H1 (cell line): ENCODE data around the gene RAB10. TPM values are rescaled to one million over a fixed set of nuclear protein-coding genes. Genes with fewer than 3 reads are reported as not detected.
A peak's percentile ranks its signal among the peaks of the same experiment; 100 is the strongest.

Source experiments
- CTCF ChIA-PET: fragments of 300-600 bp; sonication (Branson Sonifier 250); formaldehyde crosslinking; loops from one replicate; lab custom pipeline; 2021; ENCODE audit not compliant: partially characterized antibody; lab: Charles Lee
- POLR2A ChIA-PET: fragments of 300-600 bp; sonication (Branson Sonifier 250); formaldehyde crosslinking; loops from one replicate; lab custom pipeline; 2021; ENCODE audit warnings: inconsistent platforms; ENCODE audit not compliant: partially characterized antibody; lab: Charles Lee
- DNase-seq, 2 experiments: peaks; one replicate each; pipeline versions ENCODE4 v3.0.0 to v3.0.0-alpha.2; 2010 to 2022; ENCODE audit warnings: low spot score in 2 of 2, low read depth in 1 of 2, mixed read lengths in 1 of 2
- FAIRE-seq: peaks from 2 replicates; lab custom pipeline; 2011; peaks lifted over from hg19 to GRCh38; lab: Jason Lieb, UNC
- H2AFZ ChIP-seq: 2 replicates; pipeline ENCODE4 v1.8.1; 2012; ENCODE audit warnings: low read length, inconsistent platforms
- H2AK5ac ChIP-seq: 2 replicates; pipeline ENCODE4 v1.6.1; 2013; ENCODE audit warnings: low read depth, low read length
- H2BK120ac ChIP-seq: replicated peaks from 2 replicates; pipeline ENCODE3; 2013; ENCODE audit warnings: low read depth, low read length, inconsistent platforms
- H2BK12ac ChIP-seq: 2 replicates; pipeline ENCODE4 v1.6.1; 2013; ENCODE audit warnings: low read depth, low read length
- H2BK15ac ChIP-seq: 2 replicates; pipeline ENCODE4 v1.6.1; 2013; ENCODE audit warnings: low read length
- H2BK20ac ChIP-seq: 2 replicates; pipeline ENCODE4 v1.6.1; 2013; ENCODE audit warnings: low read length
- H2BK5ac ChIP-seq: 2 replicates; pipeline ENCODE4 v1.6.1; 2013; ENCODE audit warnings: low read depth, low read length
- H3K14ac ChIP-seq: 2 replicates; pipeline ENCODE4 v1.6.1; 2013; ENCODE audit warnings: inconsistent platforms; ENCODE audit not compliant: insufficient read length
- H3K18ac ChIP-seq: 2 replicates; pipeline ENCODE4 v1.6.1; 2013; ENCODE audit warnings: low read length; ENCODE audit errors: extremely low read depth
- H3K23ac ChIP-seq: 2 replicates; pipeline ENCODE4 v1.6.1; 2013; ENCODE audit warnings: inconsistent platforms; ENCODE audit not compliant: insufficient read length
- H3K23me2 ChIP-seq: 2 replicates; pipeline ENCODE4 v1.6.1; 2013; ENCODE audit warnings: low read depth, low read length
- H3K27ac ChIP-seq: 2 replicates; pipeline ENCODE4 v1.6.1; 2011; ENCODE audit warnings: low read depth, low read length, inconsistent platforms
- H3K27me3 ChIP-seq, 4 experiments: replicated peaks in 1 of 4; 1 replicate in 1 of 4; 2 replicates in 3 of 4; pipeline versions ENCODE4 v1.6.1 to v1.8.1; 2011 to 2013; ENCODE audit warnings: low read length in 3 of 4, mild to moderate bottlenecking in 3 of 4, inconsistent platforms in 2 of 4, mixed read lengths in 2 of 4, moderate library complexity in 1 of 4; ENCODE audit not compliant: control insufficient read depth in 3 of 4, insufficient read depth in 3 of 4; ENCODE audit errors: extremely low read depth in 1 of 4
- H3K36me3 ChIP-seq, 4 experiments: 2 replicates each; pipeline versions ENCODE4 v1.6.1 to v1.8.1; 2011 to 2013; ENCODE audit warnings: mild to moderate bottlenecking in 4 of 4, low read length in 3 of 4, moderate library complexity in 2 of 4, control low read depth in 1 of 4, inconsistent platforms in 1 of 4; ENCODE audit not compliant: insufficient read depth in 4 of 4, control insufficient read depth in 2 of 4
- H3K4ac ChIP-seq: replicated peaks from 2 replicates; pipeline ENCODE3; 2013; ENCODE audit warnings: low read length, low read depth, mixed read lengths, inconsistent platforms; ENCODE audit not compliant: insufficient read length
- H3K4me1 ChIP-seq, 4 experiments: replicated peaks in 1 of 4; 1 replicate in 1 of 4; 2 replicates in 3 of 4; pipeline versions ENCODE4 v1.6.1 to v1.8.1; 2011 to 2013; ENCODE audit warnings: low read length in 3 of 4, inconsistent platforms in 2 of 4, mixed read lengths in 1 of 4; ENCODE audit not compliant: insufficient read depth in 4 of 4, control insufficient read depth in 3 of 4
- H3K4me2 ChIP-seq, 2 experiments: 2 replicates each; pipeline versions ENCODE4 v1.6.1 to v1.8.1; 2011 to 2013; ENCODE audit warnings: low read depth in 2 of 2, low read length in 2 of 2, control low read depth in 1 of 2, inconsistent platforms in 1 of 2, mild to moderate bottlenecking in 1 of 2; ENCODE audit not compliant: insufficient read depth in 1 of 2
- H3K4me3 ChIP-seq, 4 experiments: fragments of 200-600, 300-600 bp in 1 of 4; sonication (generic), shearing (Covaris generic), sonication (Bioruptor Twin) in 1 of 4; 2 replicates each; pipeline versions ENCODE4 v1.5.1 to v1.8.1; 2011 to 2016; ENCODE audit warnings: low read length in 4 of 4, low read depth in 3 of 4, control low read depth in 2 of 4, inconsistent platforms in 2 of 4, mild to moderate bottlenecking in 2 of 4, mixed read lengths in 1 of 4, moderate library complexity in 1 of 4; ENCODE audit not compliant: insufficient read depth in 2 of 4; ENCODE audit errors: extremely low read depth in 1 of 4
- H3K56ac ChIP-seq: replicated peaks from 2 replicates; pipeline ENCODE3; 2013; ENCODE audit warnings: low read depth, mild to moderate bottlenecking, mixed read lengths, low read length, inconsistent platforms; ENCODE audit not compliant: insufficient read length
- H3K79me1 ChIP-seq: 2 replicates; pipeline ENCODE4 v1.6.1; 2013; ENCODE audit warnings: low read depth, low read length, control low read depth
- H3K79me2 ChIP-seq, 2 experiments: 2 replicates each; pipeline versions ENCODE4 v1.6.1 to v1.8.1; 2012 to 2013; ENCODE audit warnings: low read length in 2 of 2, mild to moderate bottlenecking in 2 of 2, inconsistent platforms in 1 of 2; ENCODE audit not compliant: insufficient read depth in 2 of 2, control insufficient read depth in 1 of 2
- H3K9ac ChIP-seq, 4 experiments: replicated peaks in 1 of 4; 1 replicate in 1 of 4; 2 replicates in 3 of 4; pipeline versions ENCODE4 v1.6.1 to v1.8.1; 2011 to 2013; ENCODE audit warnings: low read depth in 3 of 4, low read length in 3 of 4, control low read depth in 2 of 4, mild to moderate bottlenecking in 2 of 4, moderate library complexity in 2 of 4, inconsistent platforms in 1 of 4; ENCODE audit errors: extremely low read depth in 1 of 4
- H3K9me3 ChIP-seq, 2 experiments: 2 replicates each; pipeline versions ENCODE4 v1.6.1 to v1.8.1; 2012 to 2013; ENCODE audit warnings: mild to moderate bottlenecking in 2 of 2, moderate library complexity in 2 of 2, control low read depth in 1 of 2, inconsistent platforms in 1 of 2, low read depth in 1 of 2, low read length in 1 of 2, mixed read lengths in 1 of 2; ENCODE audit not compliant: insufficient read depth in 2 of 2
- H4K20me1 ChIP-seq, 2 experiments: replicated peaks in 1 of 2; 2 replicates each; pipeline versions ENCODE3 to v1.8.1; 2011 to 2013; ENCODE audit warnings: inconsistent platforms in 2 of 2, low read length in 2 of 2, mild to moderate bottlenecking in 1 of 2; ENCODE audit not compliant: insufficient read depth in 2 of 2, control insufficient read depth in 1 of 2
- H4K5ac ChIP-seq: 2 replicates; pipeline ENCODE4 v1.6.1; 2013; ENCODE audit warnings: low read length, low read depth, mixed read lengths, inconsistent platforms; ENCODE audit not compliant: insufficient read length
- H4K8ac ChIP-seq: 2 replicates; pipeline ENCODE4 v1.8.0; 2013; ENCODE audit warnings: mild to moderate bottlenecking, moderate library complexity, low read length, inconsistent platforms; ENCODE audit not compliant: insufficient read depth; ENCODE audit errors: extremely low read depth
- H4K91ac ChIP-seq: replicated peaks from 2 replicates; pipeline ENCODE3; 2013; ENCODE audit warnings: low read length, mixed read lengths, inconsistent platforms; ENCODE audit not compliant: insufficient read length
- CBX5 ChIP-seq: fragments of 300-800, 300-1000 bp; sonication (generic); IDR thresholded peaks from 2 replicates; pipeline ENCODE4 v1.7.1; 2016; ENCODE audit warnings: antibody characterized with exemption, low read length, low read depth
- CTCF ChIP-seq, 3 experiments: IDR thresholded peaks; 1 replicate in 2 of 3; 2 replicates in 1 of 3; pipeline versions ENCODE4 v1.5.1 to v1.6.1; 2011; ENCODE audit warnings: low read length in 3 of 3, mild to moderate bottlenecking in 3 of 3, inconsistent platforms in 2 of 3, low read depth in 1 of 3, moderate library complexity in 1 of 3; ENCODE audit not compliant: insufficient read depth in 1 of 3; ENCODE audit errors: control extremely low read depth in 1 of 3
- RAD21 ChIP-seq, 2 experiments: IDR thresholded peaks in 1 of 2; conservative IDR thresholded peaks in 1 of 2; 2 replicates each; pipeline ENCODE4 v1.6.1; 2011; ENCODE audit warnings: low read depth in 2 of 2, low read length in 2 of 2, improper control_type of control experiment in 1 of 2, inconsistent platforms in 1 of 2, mild to moderate bottlenecking in 1 of 2, moderate library complexity in 1 of 2
- TAF1 ChIP-seq: IDR thresholded peaks from 2 replicates; pipeline ENCODE4 v1.6.1; 2011; ENCODE audit warnings: mild to moderate bottlenecking, low read depth, low read length
- TEAD4 ChIP-seq: IDR thresholded peaks from 2 replicates; pipeline ENCODE4 v1.6.1; 2012; ENCODE audit warnings: low read depth, low read length, inconsistent platforms, mixed read lengths
- WGBS, 2 experiments: shearing (Covaris generic) in 1 of 2; methylation state at CpG; one replicate each; pipeline versions ENCODE4 v1.1.6 to v1.1.7; 2013 to 2015; ENCODE audit warnings: low lambda C conversion rate in 2 of 2, mixed read lengths in 2 of 2, inconsistent platforms in 1 of 2, low coverage in 1 of 2, missing lambda C conversion rate in 1 of 2; ENCODE audit not compliant: insufficient replicate concordance in 2 of 2, insufficient coverage in 1 of 2, insufficient read length in 1 of 2; ENCODE audit errors: extremely low coverage in 1 of 2, missing lambda C conversion rate in 1 of 2; 5-methylcytosine and 5-hydroxymethylcytosine counted together
- polyA plus RNA-seq, 7 experiments: library from polyadenylated mRNA; depleted of rRNA in 3 of 7; stranded (reverse) in 5 of 7; unstranded in 2 of 7; fragments of >200 nt in 5 of 7; fragments of 200-250 nt in 2 of 7; gene quantifications; 1 replicate in 5 of 7; 2 replicates in 1 of 7; 4 replicates in 1 of 7; pipeline versions ENCODE4 v1.2.1 to v1.2.3, GENCODE V29; 2011 to 2013; ENCODE audit warnings: missing spikeins in 2 of 7, mixed read lengths in 2 of 7
- total RNA-seq: library from RNA; stranded (reverse); fragmentation: NEBNext Ultra II Directional; extraction: Animal tissue kit (Norgen Biotek cat#: 25700); gene quantifications from 2 replicates; pipeline ENCODE4 v1.2.1, GENCODE V29; 2021

The RAB10 gene
- total and polyA plus RNA-seq, 2 of the 8 experiments (the other 6 are each of a cell fraction or from before 2014, with no cell fraction given) = 42.6 to 136 TPM

GRCh38 chr2:26088038-26088643 is 54.3 kb downstream of the RAB10 start:
- Histone ChIP-seq H3K56ac (no peak overlapping the region), H3K18ac (no peak overlapping the region), H3K4ac (no peak overlapping the region), H3K79me2 (peaks cover 3 to 78% of the 10 kb centered on the region in 2 experiments), H3K79me1 (peaks cover 4% of the 10 kb centered on the region; the same call in 1 of the 2 replicates)
- TF ChIP-seq RAD21 (IDR thresholded peaks at IDR 0.05 in 1 of 2, conservative IDR thresholded peaks at IDR 0.05 in 1 of 2; ENCODE audit: low read depth in 2 of 2, low read length in 2 of 2) = peak; percentile 81 to 84
- TF ChIP-seq CTCF (IDR thresholded peaks at IDR 0.05; ENCODE audit: control extremely low read depth in 1 of 3, insufficient read depth in 1 of 3, low read depth in 1 of 3, low read length in 3 of 3) = peak in 2 of 3 experiments; percentile 65 to 80; a peak in 3 of 4 replicates
- no peak for TF ChIP-seq TEAD4
- no peak for TF ChIP-seq TAF1
- TF ChIP-seq CBX5 = no peak
- TF ChIP-seq, all 59 proteins: peak for 2
- Histone ChIP-seq H4K5ac (no peak overlapping the region), H4K20me1 (peaks cover 2 to 3% of the 10 kb centered on the region in 2 experiments), H2AFZ (no peak overlapping the region), H3K23me2 (peaks cover 2% of the 10 kb centered on the region; the same call in 1 of the 2 replicates), H3K4me2 (no peak overlapping the region), H3K23ac (no peak overlapping the region), H3K4me3 (no peak overlapping the region), H2BK20ac (no peak overlapping the region), H3K27ac (no peak overlapping the region), H3K9ac (no peak overlapping the region), H3K4me1 (peaks cover 0 to 4% (median 1%) of the 10 kb centered on the region in 4 experiments; a peak in 3 of 7 replicates), H3K27me3 (no peaks in the 10 kb centered on the region), H2BK15ac (no peak overlapping the region), H3K36me3 (no peaks in the 10 kb centered on the region), H2BK120ac (no peak overlapping the region), H2BK12ac (no peak overlapping the region), H4K91ac (no peak overlapping the region), H2BK5ac (no peak overlapping the region), H3K9me3 (no peaks in the 10 kb centered on the region), H3K14ac (no peak overlapping the region), H2AK5ac (no peak overlapping the region), H4K8ac (no peak overlapping the region)
- FAIRE-seq (peak; percentile 74), DNase-seq (no peak)
- WGBS, 2 experiments = 93% methylated on average over 1 of the region's 1 CpG; no CpG with 5 or more reads in 1 of the 2 experiments
- ChIA-PET CTCF (interaction anchor here (0.6 to 7.5 kb wide), 37 partner anchors 9 to 429 kb away, joined by 3 to 92 read pairs (median 4); partner anchors contain the start of gene RAB10), POLR2A (interaction anchor here (1.1 to 1.9 kb wide), 3 partner anchors 9 to 54 kb away, joined by 5 to 6 read pairs (median 5); partner anchors contain the start of gene RAB10)
